HFFc6 (cell line): ENCODE data around the gene FBXO24. TPM values are rescaled to one million over a fixed set of nuclear protein-coding genes. Genes with fewer than 3 reads are reported as not detected.
"Not testable (repeated sequence)": the region's sequence is repeated elsewhere in the genome, so short reads cannot be mapped to it uniquely, and the experiment has no call there.

ENCODE experiments used
- DNase-seq: peaks from one replicate; pipeline ENCODE4 v3.0.0-alpha.2; 2018
- H3K27ac Mint-ChIP-seq: 2 replicates; pipeline ENCODE4 v1.8.0; 2020; ENCODE audit warnings: mild to moderate bottlenecking, mixed read lengths
- H3K27me3 Mint-ChIP-seq: 2 replicates; pipeline ENCODE4 v1.8.0; 2021; ENCODE audit warnings: mild to moderate bottlenecking, moderate library complexity, mixed read lengths; ENCODE audit not compliant: insufficient read depth
- H3K36me3 Mint-ChIP-seq: 2 replicates; pipeline ENCODE4 v1.8.0; 2021; ENCODE audit warnings: low read depth, mixed read lengths
- H3K4me1 Mint-ChIP-seq: 2 replicates; pipeline ENCODE4 v1.8.0; 2020; ENCODE audit warnings: low read depth, mixed read lengths
- H3K4me3 Mint-ChIP-seq: 2 replicates; pipeline ENCODE4 v1.8.0; 2020; ENCODE audit warnings: mild to moderate bottlenecking, moderate library complexity, mixed read lengths
- H3K9me3 Mint-ChIP-seq: 2 replicates; pipeline ENCODE4 v1.8.0; 2020; ENCODE audit warnings: mild to moderate bottlenecking, mixed read lengths
- long read RNA-seq: library from polyadenylated mRNA; unstranded; transcript quantifications from one replicate; pipeline ENCODE4 v2.0.0, GENCODE V29; 2019
- total RNA-seq, 6 experiments: library from RNA; stranded (reverse); fragmentation: NEBNext Ultra II Directional; extraction: Animal tissue kit (Norgen Biotek cat#: 25700); gene quantifications; 2 replicates in 1 of 6; 3 replicates in 5 of 6; pipeline ENCODE4 v1.2.3, GENCODE V29; 2021
- TF ChIP-seq, protein P1 (sequence below): fragments of 200-600 bp; sonication (generic); IDR thresholded peaks from 2 replicates; pipeline ENCODE4 v1.5.0; 2021; ENCODE audit warnings: antibody characterized with exemption, mild to moderate bottlenecking

Gene FBXO24, protein sequence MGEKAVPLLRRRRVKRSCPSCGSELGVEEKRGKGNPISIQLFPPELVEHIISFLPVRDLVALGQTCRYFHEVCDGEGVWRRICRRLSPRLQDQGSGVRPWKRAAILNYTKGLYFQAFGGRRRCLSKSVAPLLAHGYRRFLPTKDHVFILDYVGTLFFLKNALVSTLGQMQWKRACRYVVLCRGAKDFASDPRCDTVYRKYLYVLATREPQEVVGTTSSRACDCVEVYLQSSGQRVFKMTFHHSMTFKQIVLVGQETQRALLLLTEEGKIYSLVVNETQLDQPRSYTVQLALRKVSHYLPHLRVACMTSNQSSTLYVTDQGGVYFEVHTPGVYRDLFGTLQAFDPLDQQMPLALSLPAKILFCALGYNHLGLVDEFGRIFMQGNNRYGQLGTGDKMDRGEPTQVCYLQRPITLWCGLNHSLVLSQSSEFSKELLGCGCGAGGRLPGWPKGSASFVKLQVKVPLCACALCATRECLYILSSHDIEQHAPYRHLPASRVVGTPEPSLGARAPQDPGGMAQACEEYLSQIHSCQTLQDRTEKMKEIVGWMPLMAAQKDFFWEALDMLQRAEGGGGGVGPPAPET
- under 1 TPM; 0.20 to 0.47 (median 0.28) TPM for total RNA-seq
- long read RNA-seq, partial matches to known transcripts: 0 of 1 reads
- long read RNA-seq, other reads (novel, unspliced or antisense): 1 of 1 reads

DNA sequence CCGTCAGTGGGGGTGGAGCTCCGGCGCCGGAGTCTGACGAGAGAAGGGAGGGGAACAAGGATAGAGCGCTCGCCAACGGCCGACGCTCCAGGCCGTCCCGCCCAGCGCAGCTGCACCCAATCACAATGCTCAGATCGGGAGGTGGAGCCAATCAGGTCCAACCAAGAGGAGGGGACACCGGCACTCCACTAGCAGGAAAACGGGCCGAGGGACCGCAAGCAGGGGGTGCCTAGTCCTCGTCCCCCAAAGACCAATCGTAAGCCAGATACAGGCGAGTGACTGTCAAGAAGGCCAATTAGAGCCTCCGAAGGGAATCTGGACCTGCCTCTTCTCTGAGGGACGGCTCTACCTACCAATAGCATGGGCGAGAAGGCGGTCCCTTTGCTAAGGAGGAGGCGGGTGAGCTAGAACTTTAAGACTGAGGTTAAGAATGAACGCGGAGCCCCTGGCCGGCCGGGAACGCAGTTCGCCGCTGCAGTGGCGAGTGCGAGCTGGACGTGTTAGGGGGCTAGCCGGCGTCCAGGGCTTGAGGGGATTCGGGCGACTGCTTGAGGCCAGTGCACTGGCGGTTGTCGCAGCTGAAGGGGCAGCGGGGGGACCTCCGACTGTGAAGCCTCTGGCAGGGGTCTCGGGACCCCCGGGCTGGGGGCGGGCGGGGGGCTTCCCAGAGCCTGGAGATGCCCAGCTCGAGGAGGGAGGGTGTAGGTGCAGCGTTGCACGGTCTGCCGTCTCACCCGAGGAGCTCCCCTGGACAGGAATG lies at the start of gene FBXO24:
Gene FBXO24, plus strand, starts transcription at position 63 of the 760 bp plus-strand sequence. Its CDS starts 298 bp downstream, at position 361.
- Mint-ChIP-seq H3K9me3 (no peaks in the 10 kb centered on the region), H3K27ac (peak within 1 kb of the TSS; percentile 87), H3K4me3 (peak within 1 kb of the TSS; percentile 95), H3K4me1 (peaks cover 37% of the 10 kb centered on the region), H3K27me3 (peaks cover 6% of the 10 kb centered on the region), H3K36me3 (peaks cover 6% of the 10 kb centered on the region)
- TF ChIP-seq, protein P1, sequence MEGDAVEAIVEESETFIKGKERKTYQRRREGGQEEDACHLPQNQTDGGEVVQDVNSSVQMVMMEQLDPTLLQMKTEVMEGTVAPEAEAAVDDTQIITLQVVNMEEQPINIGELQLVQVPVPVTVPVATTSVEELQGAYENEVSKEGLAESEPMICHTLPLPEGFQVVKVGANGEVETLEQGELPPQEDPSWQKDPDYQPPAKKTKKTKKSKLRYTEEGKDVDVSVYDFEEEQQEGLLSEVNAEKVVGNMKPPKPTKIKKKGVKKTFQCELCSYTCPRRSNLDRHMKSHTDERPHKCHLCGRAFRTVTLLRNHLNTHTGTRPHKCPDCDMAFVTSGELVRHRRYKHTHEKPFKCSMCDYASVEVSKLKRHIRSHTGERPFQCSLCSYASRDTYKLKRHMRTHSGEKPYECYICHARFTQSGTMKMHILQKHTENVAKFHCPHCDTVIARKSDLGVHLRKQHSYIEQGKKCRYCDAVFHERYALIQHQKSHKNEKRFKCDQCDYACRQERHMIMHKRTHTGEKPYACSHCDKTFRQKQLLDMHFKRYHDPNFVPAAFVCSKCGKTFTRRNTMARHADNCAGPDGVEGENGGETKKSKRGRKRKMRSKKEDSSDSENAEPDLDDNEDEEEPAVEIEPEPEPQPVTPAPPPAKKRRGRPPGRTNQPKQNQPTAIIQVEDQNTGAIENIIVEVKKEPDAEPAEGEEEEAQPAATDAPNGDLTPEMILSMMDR: no peak
- DNase-seq: peak; percentile 100

DNA sequence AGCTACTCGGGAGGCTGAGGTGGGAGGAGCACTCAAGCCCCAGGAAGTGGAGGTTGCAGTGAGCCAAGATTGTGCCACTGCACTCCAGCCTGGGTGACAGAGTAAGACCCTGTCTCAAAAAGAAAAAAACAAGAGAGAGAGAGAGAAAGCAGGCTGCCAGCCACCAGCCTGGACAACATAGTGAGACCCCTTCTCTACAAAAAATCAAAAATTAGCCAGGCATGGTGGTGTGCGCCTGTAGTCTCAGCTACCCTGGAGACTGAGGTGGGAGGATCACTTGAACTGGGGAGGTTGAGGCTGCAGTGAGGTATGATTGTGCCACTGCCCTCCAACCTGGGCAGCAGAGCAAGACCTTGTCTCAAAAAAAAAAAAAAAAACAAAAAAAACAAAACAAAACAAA lies 49.4 kb upstream of the FBXO24 start:
- not testable (repeated sequence) for DNase-seq, H3K27me3 Mint-ChIP-seq, H3K27ac Mint-ChIP-seq, H3K4me3 Mint-ChIP-seq, H3K36me3 Mint-ChIP-seq, H3K9me3 Mint-ChIP-seq
- H3K4me1 Mint-ChIP-seq: peaks cover 21% of the 10 kb centered on the region

DNA sequence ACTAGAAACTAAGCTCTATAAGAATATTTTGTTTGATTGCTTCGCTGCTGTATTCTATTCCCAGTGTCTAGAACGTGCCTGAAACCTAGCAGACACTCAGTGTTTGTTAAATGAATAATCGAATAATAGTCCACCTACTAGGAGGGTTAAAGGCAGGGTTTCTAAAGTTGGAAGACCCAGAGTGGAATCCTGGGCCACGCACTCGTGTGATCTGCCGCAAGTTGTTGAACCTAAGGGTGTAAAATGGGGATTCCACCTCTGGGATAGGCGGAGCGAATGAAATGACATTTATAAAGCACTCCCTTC lies 47.8 kb upstream of the FBXO24 start:
- Mint-ChIP-seq H3K36me3 (no peaks in the 10 kb centered on the region), H3K27ac (peak overlapping the region; percentile 46), H3K9me3 (no peaks in the 10 kb centered on the region), H3K27me3 (peaks cover 5% of the 10 kb centered on the region; the same call in 1 of the 2 replicates), H3K4me3 (peak overlapping the region; percentile 81), H3K4me1 (peaks cover 22% of the 10 kb centered on the region)
- TF ChIP-seq, protein P1: no peak
- DNase-seq: no peak

DNA sequence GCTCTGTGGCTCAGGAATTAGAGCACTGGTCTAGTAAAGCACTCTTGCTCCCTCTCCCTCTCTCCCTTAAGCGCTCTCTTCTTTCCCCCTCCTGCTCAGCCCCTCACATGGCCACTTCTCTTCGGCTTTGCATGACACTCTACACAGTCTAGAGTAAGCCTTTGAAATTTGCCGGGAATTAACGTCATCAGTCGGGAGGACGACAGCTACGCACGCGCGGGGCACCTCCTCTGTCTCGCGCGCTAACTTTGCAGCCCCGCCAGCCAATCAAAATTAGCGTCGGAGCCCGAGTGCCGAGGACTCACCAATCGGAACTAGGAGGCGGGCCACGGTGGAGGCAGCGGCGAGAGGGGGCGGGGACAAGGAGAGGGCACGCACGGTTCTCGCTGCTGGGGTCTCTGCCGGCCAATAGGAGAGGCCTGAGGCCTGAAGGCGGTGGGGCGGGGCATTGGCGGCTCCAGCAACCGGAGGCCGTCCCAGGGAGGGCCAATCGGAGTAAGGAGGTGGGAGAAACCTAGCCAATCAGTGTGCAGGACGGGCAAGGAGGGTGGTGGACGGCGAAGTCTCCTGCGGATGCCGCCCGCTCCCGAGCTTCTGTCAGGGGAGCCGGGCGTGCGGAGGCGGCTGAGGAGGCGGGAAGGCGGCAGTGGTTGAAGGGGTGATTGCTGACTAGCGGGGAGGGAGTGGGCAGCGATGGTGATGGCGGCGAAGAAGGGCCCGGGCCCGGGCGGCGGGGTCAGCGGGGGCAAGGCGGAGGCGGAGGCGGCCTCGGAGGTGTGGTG lies 47.3 kb upstream of the FBXO24 start, which contains the start of gene AGFG2:
Gene AGFG2, plus strand, starts transcription at position 550 of the 782 bp plus-strand sequence. Its CDS starts 144 bp downstream, at position 694.
- H3K27ac Mint-ChIP-seq: peak within 1 kb of the TSS; percentile 56

DNA sequence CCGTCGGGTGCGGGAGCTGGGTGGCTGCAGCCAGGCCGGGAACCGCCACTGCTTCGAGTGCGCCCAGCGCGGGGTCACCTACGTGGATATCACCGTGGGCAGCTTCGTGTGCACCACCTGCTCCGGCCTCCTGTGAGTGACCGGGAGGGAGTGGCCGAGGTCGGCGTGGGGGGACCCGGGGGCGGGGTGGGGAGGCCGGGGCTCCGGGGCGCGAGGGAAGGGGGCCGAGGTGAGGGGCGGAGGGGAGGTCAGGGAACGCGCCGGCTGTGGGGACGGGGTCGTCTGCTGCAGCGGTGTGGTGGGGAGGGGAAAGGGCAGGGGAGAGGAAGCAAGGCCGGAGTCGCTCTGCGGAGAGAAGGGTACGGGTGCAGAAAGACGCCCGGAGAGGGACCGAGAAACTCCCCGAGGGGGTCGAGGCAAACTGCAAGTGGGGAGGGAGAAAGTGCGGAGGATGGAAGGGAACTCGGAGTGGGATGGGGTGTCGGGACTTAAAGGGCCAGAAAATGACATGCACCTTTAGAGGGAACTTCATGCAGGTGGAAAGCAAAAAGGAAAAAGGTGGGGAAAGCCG lies 46.6 kb upstream of the FBXO24 start:
- Mint-ChIP-seq H3K4me1 (peaks cover 34% of the 10 kb centered on the region), H3K36me3 (no peaks in the 10 kb centered on the region), H3K4me3 (peak overlapping the region; percentile 81), H3K9me3 (no peaks in the 10 kb centered on the region), H3K27me3 (no peaks in the 10 kb centered on the region; the same call in 1 of the 2 replicates), H3K27ac (no peak overlapping the region)
- TF ChIP-seq, protein P1: no peak
- DNase-seq: no peak

More for the DNA sequence above, 47.3 kb upstream of the FBXO24 start, which contains the start of gene AGFG2:
- no peaks in the 10 kb centered on the region for H3K36me3 Mint-ChIP-seq
- H3K4me1 Mint-ChIP-seq: peaks cover 27% of the 10 kb centered on the region
- no peaks in the 10 kb centered on the region for H3K9me3 Mint-ChIP-seq
- TF ChIP-seq, protein P1: no peak
- peak; percentile 100 for DNase-seq
- H3K4me3 Mint-ChIP-seq: peak within 1 kb of the TSS; percentile 81
- peaks cover 5% of the 10 kb centered on the region; the same call in 1 of the 2 replicates for H3K27me3 Mint-ChIP-seq
